HG03175 (cell line): ENCODE results near the gene ETFDH.
"Not testable (repeated sequence)": the region's sequence is repeated elsewhere in the genome, so short reads cannot be mapped to it uniquely, and the experiment has no call there.

Experiments
- ATAC-seq: cut with Tn5 transposase; IDR thresholded peaks from one replicate; pipeline ENCODE4 v1.9.1; 2021; ENCODE audit warnings: mild to moderate bottlenecking, moderate library complexity; ENCODE audit not compliant: unreplicated experiment

Gene ETFDH

DNA sequence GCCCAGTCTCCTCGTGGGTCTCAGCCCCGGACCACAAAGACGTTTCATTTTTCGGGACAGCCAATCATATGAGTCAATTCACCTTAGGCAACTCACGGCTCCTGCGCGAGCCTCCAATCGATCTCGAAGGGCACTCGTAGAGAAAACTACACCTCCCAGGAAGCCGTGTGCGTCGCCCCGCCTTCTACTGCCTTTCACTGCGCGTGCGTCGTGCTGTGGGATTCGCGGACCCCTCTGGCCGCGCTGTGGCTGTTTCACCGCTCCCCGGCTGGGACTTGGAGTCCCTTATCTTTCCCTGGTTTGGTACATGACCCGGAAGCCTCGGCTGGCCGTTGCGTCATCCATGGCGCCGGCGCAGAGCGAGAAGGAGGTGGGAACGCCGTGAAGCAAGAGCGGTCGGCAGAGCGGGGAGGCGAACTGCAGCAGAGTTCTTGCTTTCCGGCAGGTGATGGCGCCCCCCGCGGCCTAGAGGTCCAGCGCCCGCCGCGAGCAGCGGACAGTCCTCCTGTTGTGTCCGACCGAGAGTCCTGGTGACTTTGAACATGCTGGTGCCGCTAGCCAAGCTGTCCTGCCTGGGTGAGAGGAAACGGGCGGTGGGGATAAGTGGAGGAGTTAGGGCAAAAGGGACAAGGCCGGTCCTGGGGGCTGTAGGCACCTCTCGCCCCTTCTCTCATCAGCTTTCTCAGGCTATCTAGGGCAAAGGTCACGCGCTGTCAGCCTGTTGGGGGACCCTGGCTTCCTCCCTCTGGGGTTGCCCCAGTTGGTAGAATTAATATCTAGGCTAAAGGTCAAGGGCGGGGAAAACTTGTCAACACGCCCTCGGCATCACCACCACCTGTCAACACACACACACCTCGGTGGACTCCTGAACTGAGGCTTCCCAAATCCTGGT, at the start of gene ETFDH:
Gene ETFDH, plus strand, starts transcription at position 382 of the 892 bp plus-strand sequence. Its CDS starts 161 bp downstream, at position 543.
- peak; percentile 87 for ATAC-seq

GRCh38 chr4:158624889-158625478, 47.1 kb upstream of the ETFDH start:
- peak; percentile 93 for ATAC-seq

DNA sequence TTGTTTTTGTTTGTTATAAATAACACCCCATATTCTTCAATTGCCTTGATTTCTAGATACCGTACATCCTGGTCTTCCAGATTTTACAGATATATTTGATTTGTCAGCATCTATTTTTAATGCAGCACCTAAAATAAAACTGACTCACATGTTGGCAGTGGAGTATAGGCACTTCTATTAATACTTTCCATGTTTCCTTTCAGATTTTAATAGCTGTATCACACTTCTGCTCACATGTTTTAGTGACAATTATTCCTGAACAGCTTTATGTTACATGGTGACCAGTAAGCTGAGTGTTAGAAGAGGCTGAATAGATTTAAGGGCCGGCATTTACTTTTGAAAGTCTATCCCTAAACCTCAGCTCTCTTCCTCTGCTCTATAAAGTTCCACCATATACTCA, 46.6 kb upstream of the ETFDH start:
- no peak for ATAC-seq

GRCh38 chr4:158630893-158631292, 41.2 kb upstream of the ETFDH start:
- ATAC-seq: no peak

GRCh38 chr4:158636619-158637018, 35.5 kb upstream of the ETFDH start:
- ATAC-seq: no peak

- ATAC-seq: no peak
These were observed 27.7 kb upstream of the ETFDH start for GRCh38 chr4:158644356-158644755.

- no peak for ATAC-seq
These were observed 27.3 kb upstream of the ETFDH start for GRCh38 chr4:158644760-158645159.

DNA sequence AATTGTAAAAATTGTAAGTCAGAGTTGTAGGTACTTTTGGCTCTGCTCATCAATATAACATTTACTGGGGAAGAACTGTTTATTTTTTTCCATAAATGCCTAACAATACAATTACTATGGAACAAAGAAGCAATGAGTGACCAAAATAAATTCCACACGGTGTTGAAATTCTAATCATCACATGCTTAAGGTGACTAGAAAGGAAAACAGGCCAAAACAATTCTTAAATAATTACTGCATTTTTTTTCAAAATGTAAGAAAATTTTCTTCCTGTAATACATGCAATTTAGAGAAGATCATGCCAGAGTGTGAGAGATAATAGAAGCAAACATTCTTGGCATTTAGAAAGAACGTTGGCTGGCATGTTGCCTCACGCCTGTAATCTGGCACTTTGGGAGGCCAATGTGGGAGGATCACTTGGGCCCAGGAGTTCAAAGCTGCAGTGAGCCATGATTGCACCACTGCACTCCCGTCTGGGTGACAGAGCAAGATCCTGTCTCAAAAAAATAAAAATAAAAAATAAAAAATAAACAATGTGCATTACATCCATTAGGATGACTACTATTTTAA, 22.9 kb upstream of the ETFDH start:
- ATAC-seq: no peak

- no peak for ATAC-seq
These were observed 19.2 kb upstream of the ETFDH start for GRCh38 chr4:158652920-158653319.

- ATAC-seq: no peak
These were observed 15.7 kb upstream of the ETFDH start for GRCh38 chr4:158656439-158656838.

DNA sequence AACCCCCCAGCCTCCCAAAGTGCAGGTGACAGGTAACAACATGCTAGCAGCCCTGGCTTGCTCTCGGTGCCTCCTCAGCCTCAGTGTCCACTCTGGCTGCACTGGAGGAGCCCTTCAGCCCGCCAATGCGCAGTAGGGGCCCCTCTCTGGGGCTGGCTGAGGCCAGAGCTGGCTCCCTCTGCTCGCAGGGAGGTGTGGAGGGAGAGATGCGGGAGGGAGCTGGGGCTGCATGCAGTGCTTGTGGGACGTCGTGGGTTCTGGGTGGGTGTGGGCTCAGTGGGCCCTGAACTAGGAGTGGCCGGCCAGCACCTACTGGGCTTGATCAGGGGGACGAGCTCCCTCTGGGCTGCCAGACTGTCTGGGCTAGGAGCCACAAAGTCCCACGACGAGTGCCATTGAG, 14.8 kb upstream of the ETFDH start:
- no peak for ATAC-seq

GRCh38 chr4:158663255-158663654, 8.8 kb upstream of the ETFDH start:
- not testable (repeated sequence) for ATAC-seq

DNA sequence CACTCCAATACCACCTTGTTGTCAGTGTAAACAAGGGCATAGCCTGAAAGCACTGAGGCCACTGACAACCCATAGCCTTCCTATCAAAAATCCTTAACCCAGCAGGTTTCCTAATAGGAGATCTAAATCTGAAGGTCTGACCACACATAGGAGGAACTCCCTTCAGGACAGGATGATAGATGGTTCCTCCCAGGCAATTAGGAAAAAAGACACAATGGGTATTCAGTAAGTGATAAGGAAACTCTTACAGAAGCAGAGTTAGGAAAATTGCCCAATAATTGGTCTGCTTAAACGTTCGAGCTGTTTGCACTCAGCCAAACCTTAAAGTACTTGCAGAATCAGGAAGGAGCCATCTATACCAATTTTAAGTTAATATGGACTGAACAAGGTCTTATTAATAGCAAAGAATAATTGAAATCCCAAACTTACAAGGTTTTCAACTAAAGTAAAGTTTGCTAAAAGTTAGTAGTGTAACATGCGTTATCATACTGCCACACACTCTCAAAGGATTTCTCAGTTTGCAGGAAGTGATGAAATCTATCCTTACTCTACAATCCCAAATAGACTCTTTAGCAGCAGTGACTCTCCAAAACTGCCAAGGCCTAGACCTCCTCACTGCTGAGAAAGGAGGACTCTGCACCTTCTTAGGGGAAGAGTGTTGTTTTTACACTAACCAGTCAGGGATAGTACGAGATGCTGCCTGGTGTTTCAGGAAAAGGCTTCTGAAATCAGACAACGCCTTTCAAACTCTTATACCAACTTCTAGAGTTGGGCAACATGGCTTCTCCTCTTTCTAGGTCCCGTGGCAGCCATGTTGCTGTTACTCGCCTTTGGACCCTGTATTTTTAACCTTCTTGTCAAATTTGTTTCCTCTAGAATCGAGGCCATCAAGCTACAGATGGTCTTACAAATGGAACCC, 8.1 kb upstream of the ETFDH start:
- ATAC-seq: not testable (repeated sequence)

- ATAC-seq: no peak
These were observed 7.3 kb upstream of the ETFDH start for GRCh38 chr4:158664806-158665205.

GRCh38 chr4:158666892-158667291, 5.2 kb upstream of the ETFDH start:
- ATAC-seq: no peak

- no peak for ATAC-seq
These were observed 4.4 kb upstream of the ETFDH start for GRCh38 chr4:158667651-158668198.

DNA sequence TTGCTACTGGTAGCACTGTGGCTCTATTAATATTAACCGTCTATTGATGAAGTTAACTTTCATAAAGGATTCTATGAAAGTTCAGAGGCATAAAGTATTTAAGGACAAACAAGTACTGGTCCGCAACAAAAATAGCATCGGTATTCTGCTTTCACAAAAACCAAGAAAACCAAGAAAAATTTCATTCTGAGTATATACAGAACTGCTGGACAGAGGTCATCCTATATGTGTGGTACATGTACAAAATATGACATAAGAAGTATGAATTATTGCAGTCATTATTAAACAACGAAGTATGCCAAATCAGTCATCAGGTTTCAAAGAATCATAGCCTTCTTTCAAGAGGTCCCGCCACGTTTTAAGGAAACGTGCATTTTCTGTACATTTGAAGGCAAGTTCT, 2.8 kb upstream of the ETFDH start:
- ATAC-seq: no peak

DNA sequence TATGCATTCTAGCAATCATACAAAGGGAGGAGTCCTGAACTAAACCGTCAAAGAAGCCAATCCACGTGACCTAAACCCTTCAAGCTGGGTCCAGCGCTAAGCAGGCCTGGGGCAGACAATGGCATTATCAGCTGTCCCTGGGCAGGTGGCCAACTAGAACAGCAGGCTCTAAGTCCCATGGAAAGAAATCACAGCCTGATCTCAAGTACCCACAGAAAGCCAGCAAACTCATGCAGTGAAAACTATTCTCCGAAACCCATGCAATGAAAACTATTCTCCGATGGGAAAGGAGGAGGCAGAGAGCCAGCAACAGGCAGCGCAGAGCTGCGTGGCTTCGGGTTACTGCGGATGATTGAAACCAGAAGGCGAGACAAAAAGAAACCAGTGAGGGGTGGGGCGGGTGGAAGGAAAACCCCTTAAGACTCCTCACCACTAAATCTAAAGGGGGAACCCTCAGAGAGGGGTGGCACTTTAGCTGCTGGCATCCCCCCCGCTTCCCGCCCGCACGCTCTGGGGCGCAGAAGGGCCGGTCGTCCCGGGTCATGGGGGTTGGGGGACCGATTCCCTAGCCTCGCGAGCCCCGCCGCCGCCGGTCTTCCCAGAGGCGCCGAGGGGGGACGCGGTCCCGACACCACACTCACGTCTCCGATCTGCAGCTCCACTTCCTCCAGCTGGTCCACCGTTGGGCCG, 976 bp upstream of the ETFDH start:
- ATAC-seq: peak; percentile 24

GRCh38 chr4:158671665-158671914, 506 bp upstream of the ETFDH start, which contains the start of gene C4orf46:
Gene C4orf46, minus strand, starts transcription at chr4:158671887. Its CDS starts 86 bp downstream, at chr4:158671801.
- no peak for ATAC-seq

GRCh38 chr4:158673633-158674032, 1.5 kb downstream of the ETFDH start:
- no peak for ATAC-seq
